Measurements from ENCODE around the gene RPS19BP1.

Gene RPS19BP1

DNA sequence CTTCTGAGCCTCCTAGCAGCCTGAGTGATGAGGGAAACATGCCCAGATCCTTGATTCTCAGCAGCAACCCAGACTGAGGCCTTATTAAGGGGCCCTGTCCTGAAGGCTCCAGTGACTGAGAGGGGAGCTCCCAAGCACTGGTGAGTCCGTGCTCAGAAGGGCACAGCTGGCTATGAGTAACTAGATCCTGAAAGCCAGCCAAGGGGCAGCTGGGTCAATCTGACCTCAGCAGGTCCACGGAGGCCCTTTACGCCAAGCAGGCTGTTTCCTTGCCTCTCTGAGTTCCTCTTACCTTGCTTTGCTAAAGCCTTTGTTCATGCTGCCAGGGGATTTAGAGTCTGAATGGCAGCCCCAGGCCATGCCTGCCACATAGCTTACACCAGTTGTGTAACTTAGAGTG lies 49.8 kb downstream of the RPS19BP1 start:
- no peak for ATAC-seq
- Mint-ChIP-seq H3K27ac (no peak overlapping the region), H3K27me3 (no peaks in the 10 kb centered on the region), H3K4me3 (no peak overlapping the region), H3K4me1 (peaks cover 11% of the 10 kb centered on the region), H3K36me3 (peaks cover 9% of the 10 kb centered on the region), H3K9me3 (no peaks in the 10 kb centered on the region)

DNA sequence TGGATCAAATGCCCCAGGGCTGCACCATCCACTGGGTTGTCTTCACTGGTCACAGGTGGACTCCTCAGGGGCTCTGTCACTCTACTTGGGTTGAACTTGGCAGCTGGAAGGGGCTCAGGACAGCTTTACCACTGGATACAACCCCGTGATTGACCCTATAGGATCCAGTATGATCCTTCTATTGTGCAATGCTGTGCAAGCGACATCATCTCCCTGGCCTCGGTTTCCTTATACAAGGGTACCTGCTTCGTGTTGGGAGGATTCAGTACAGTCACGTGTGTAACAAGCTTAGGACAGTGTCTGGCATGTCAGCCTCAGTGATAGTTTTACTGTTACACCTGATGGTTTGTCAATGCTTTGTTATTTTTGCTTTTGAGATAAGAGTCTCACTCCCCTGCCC lies 51.0 kb downstream of the RPS19BP1 start:
- Mint-ChIP-seq H3K27me3 (no peaks in the 10 kb centered on the region), H3K4me1 (peaks cover 11% of the 10 kb centered on the region), H3K36me3 (peaks cover 20% of the 10 kb centered on the region), H3K27ac (no peak overlapping the region), H3K9me3 (no peaks in the 10 kb centered on the region), H3K4me3 (no peak overlapping the region)
- no peak for ATAC-seq

GRCh38 chr22:39481054-39481453 lies 51.5 kb downstream of the RPS19BP1 start:
- H3K4me3 Mint-ChIP-seq = no peak overlapping the region
- H3K9me3 Mint-ChIP-seq = no peaks in the 10 kb centered on the region
- no peaks in the 10 kb centered on the region for H3K27me3 Mint-ChIP-seq
- peaks cover 11% of the 10 kb centered on the region for H3K4me1 Mint-ChIP-seq
- ATAC-seq = no peak
- H3K27ac Mint-ChIP-seq = no peak overlapping the region
- peaks cover 20% of the 10 kb centered on the region for H3K36me3 Mint-ChIP-seq

- Mint-ChIP-seq H3K9me3 (no peaks in the 10 kb centered on the region), H3K4me1 (peaks cover 11% of the 10 kb centered on the region), H3K36me3 (peaks cover 20% of the 10 kb centered on the region), H3K27ac (no peak overlapping the region), H3K4me3 (no peak overlapping the region), H3K27me3 (no peaks in the 10 kb centered on the region)
- no peak for ATAC-seq
These were observed 52.0 kb downstream of the RPS19BP1 start for GRCh38 chr22:39480557-39480956.

DNA sequence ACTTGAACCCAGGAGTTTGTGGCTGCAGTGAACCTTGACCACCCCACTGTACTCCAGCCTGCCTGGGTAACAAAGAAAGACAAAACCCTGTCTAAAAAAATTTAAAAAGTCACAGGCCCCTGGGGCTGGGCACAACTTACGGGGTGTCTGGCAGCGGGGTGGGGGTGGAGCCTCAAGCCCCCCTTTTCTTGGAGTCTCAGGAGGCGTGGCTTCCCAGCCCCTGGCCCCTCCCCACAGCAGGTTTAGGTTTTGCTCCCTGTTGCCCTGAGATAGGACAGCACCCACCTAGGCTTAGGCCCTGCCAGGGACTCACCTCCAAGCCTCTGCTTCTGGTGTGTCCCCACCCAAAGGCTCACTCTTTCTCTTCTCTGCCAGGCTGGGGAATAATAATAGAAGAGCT lies 53.3 kb downstream of the RPS19BP1 start:
- Mint-ChIP-seq H3K4me3 (no peak overlapping the region), H3K36me3 (peaks cover 20% of the 10 kb centered on the region), H3K9me3 (no peaks in the 10 kb centered on the region), H3K4me1 (peaks cover 11% of the 10 kb centered on the region), H3K27ac (no peak overlapping the region), H3K27me3 (no peaks in the 10 kb centered on the region)
- no peak for ATAC-seq

Measured in stimulated activated memory B cell treated with anti-CD40 and anti-IgM and Interleukin-4, amounts not matched to agents 10 μg/mL and 1 μg/mL and 100 μg/mL, for 72 hours (primary cell).